Kidney epithelial cell (primary cell): ENCODE results near the gene YEATS4. TPM values are rescaled to one million over a fixed set of nuclear protein-coding genes. Genes with fewer than 3 reads are reported as not detected.

Source experiments
- DNase-seq: peaks from one replicate; pipeline ENCODE4 v3.0.0-alpha.2; 2010; ENCODE audit warnings: low read depth
- H3K27me3 ChIP-seq: 2 replicates; pipeline ENCODE4 v1.6.0; 2011; ENCODE audit warnings: low read length; ENCODE audit not compliant: control insufficient read depth, insufficient read depth
- H3K36me3 ChIP-seq: 2 replicates; pipeline ENCODE4 v1.5.1; 2011; ENCODE audit warnings: low read length; ENCODE audit not compliant: control insufficient read depth, insufficient read depth
- H3K4me3 ChIP-seq: 2 replicates; pipeline ENCODE4 v1.5.1; 2011; ENCODE audit warnings: low read depth, mild to moderate bottlenecking, control low read depth, low read length
- CTCF ChIP-seq: IDR thresholded peaks from 2 replicates; pipeline ENCODE4 v1.5.1; 2011; ENCODE audit warnings: mild to moderate bottlenecking, moderate library complexity, low read length, control low read depth, inconsistent platforms; ENCODE audit not compliant: insufficient read depth, poor library complexity, severe bottlenecking
- total RNA-seq: library from RNA; depleted of rRNA; stranded (reverse); fragments of >200 nt; gene quantifications from 2 replicates; pipeline ENCODE4 v1.2.3, GENCODE V29; 2015

YEATS4 gene
- total RNA-seq, 1 donor from 2014 or later, result 55.6 TPM

GRCh38 chr12:69415471-69416275, 56.1 kb downstream of the YEATS4 start:
- Histone ChIP-seq H3K27me3 (no peaks in the 10 kb centered on the region), H3K36me3 (no peaks in the 10 kb centered on the region), H3K4me3 (no peak overlapping the region)
- no peak for DNase-seq
- TF ChIP-seq CTCF, result peak; percentile 81

GRCh38 chr12:69417231-69417630, 57.7 kb downstream of the YEATS4 start:
- no peak for TF ChIP-seq CTCF
- Histone ChIP-seq H3K4me3 (no peak overlapping the region), H3K27me3 (no peaks in the 10 kb centered on the region), H3K36me3 (no peaks in the 10 kb centered on the region)
- DNase-seq, result no peak

DNA sequence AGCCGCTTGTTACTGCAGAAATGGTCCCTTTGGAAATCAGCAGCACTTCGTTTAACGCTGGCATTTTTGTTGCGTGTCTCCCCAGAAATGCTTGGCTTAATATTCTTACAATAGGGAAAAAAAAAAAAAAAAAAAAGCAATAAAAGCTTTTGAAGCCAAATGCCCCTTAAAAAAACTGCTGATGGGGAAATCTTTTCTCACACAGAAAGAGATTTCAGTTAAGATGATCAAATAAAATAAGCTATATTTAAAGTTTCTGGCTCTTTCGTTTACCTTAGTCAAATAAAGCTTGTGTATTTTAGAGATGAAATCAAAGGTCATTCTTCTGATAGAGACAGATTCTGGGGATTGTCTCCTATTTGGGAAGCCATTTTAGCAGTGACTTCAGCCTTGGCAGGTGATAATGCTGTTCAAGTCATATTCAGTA, 58.2 kb downstream of the YEATS4 start:
- Histone ChIP-seq H3K27me3 (no peaks in the 10 kb centered on the region), H3K4me3 (no peak overlapping the region), H3K36me3 (no peaks in the 10 kb centered on the region)
- no peak for DNase-seq
- TF ChIP-seq CTCF, result no peak

GRCh38 chr12:69419701-69420100, 60.2 kb downstream of the YEATS4 start:
- Histone ChIP-seq H3K27me3 (no peaks in the 10 kb centered on the region), H3K36me3 (no peaks in the 10 kb centered on the region), H3K4me3 (no peak overlapping the region)
- TF ChIP-seq CTCF, result no peak
- DNase-seq, result no peak

DNA sequence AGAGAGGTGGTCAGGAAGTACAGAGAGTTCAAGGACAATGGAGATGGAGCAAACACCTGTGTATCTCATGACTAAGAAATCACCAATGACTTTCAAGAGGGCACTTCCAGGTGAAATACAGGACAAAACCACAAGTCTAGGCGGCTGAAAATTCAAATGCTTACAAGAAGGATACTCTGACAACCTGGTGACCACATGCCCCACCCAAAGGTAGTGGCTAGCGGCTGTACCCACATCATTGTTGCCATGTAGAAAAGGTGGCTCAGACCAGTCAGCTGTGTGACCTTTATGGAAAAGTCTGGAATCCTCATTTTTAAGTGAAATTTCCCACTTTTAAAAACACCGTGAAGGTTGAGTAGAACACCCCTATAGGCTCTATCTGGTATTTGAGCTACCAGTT, 62.0 kb downstream of the YEATS4 start:
- TF ChIP-seq CTCF, result no peak
- no peak overlapping the region for H3K4me3 ChIP-seq
- no peaks in the 10 kb centered on the region for H3K27me3 ChIP-seq
- no peak for DNase-seq
- no peaks in the 10 kb centered on the region for H3K36me3 ChIP-seq
